DMS79 treated with DMSO at 0.1 percent for 48 hours (cell line): ENCODE data around the gene B4GALNT3.

Source experiments
- DNase-seq: peaks from one replicate; lab custom pipeline; 2025; lab: John Stamatoyannopoulos, UW

The B4GALNT3 gene

GRCh38 chr12:468671-469389, 9.1 kb downstream of the B4GALNT3 start:
- DNase-seq: no peak

- DNase-seq: no peak
These were observed 10.4 kb downstream of the B4GALNT3 start for GRCh38 chr12:470133-470532.

GRCh38 chr12:473198-473597, 13.5 kb downstream of the B4GALNT3 start:
- DNase-seq: no peak

- DNase-seq: no peak
These were observed 14.3 kb downstream of the B4GALNT3 start for GRCh38 chr12:473863-474577.

GRCh38 chr12:475286-475685, 15.5 kb downstream of the B4GALNT3 start:
- DNase-seq: no peak

GRCh38 chr12:479161-479560, 19.4 kb downstream of the B4GALNT3 start:
- no peak for DNase-seq

GRCh38 chr12:480831-481816, 21.4 kb downstream of the B4GALNT3 start:
- no peak for DNase-seq

GRCh38 chr12:482061-482460, 22.3 kb downstream of the B4GALNT3 start:
- DNase-seq: no peak

GRCh38 chr12:484096-484495, 24.4 kb downstream of the B4GALNT3 start:
- DNase-seq: peak; percentile 13

- DNase-seq: no peak
These were observed 30.5 kb downstream of the B4GALNT3 start for GRCh38 chr12:490260-490659.

- no peak for DNase-seq
These were observed 35.7 kb downstream of the B4GALNT3 start for GRCh38 chr12:495466-495865.

- DNase-seq: peak; percentile 5
These were observed 37.0 kb downstream of the B4GALNT3 start for GRCh38 chr12:496736-497135.

GRCh38 chr12:497501-498160, 37.9 kb downstream of the B4GALNT3 start:
- no peak for DNase-seq

GRCh38 chr12:499837-500458, 40.2 kb downstream of the B4GALNT3 start:
- no peak for DNase-seq

- DNase-seq: no peak
These were observed 42.1 kb downstream of the B4GALNT3 start for GRCh38 chr12:501722-502447.

GRCh38 chr12:503111-503761, 43.5 kb downstream of the B4GALNT3 start:
- no peak for DNase-seq

GRCh38 chr12:505221-505620, 45.5 kb downstream of the B4GALNT3 start:
- no peak for DNase-seq

- no peak for DNase-seq
These were observed 47.7 kb downstream of the B4GALNT3 start for GRCh38 chr12:507391-507796.

GRCh38 chr12:508145-508544, 48.4 kb downstream of the B4GALNT3 start:
- DNase-seq: no peak

GRCh38 chr12:508795-509194, 49.1 kb downstream of the B4GALNT3 start:
- DNase-seq: peak; percentile 64
